ENCODE results near the gene OR10D3.

GRCh38 chr11:124174001-124174583 lies 9.1 kb upstream of the OR10D3 start:
- TF ChIP-seq ZNF225 (CRISPR knock-in tag; IDR thresholded peaks at IDR 0.05) (no peak), ZBTB20 (CRISPR knock-in tag; IDR thresholded peaks at IDR 0.05; ENCODE audit: borderline replicate concordance, low read depth) (no peak), MED8 (CRISPR knock-in tag; IDR thresholded peaks at IDR 0.05; ENCODE audit: insufficient replicate concordance) (no peak), IKZF1 (IDR thresholded peaks at IDR 0.05) (no peak), SUZ12 (IDR thresholded peaks at IDR 0.05; ENCODE audit: low read depth, low read length) (no peak), MAX (IDR thresholded peaks at IDR 0.05) (no peak), CTCF (CRISPR knock-in tag; IDR thresholded peaks at IDR 0.05) (no peak), ZNF552 (CRISPR knock-in tag; IDR thresholded peaks at IDR 0.05; ENCODE audit: borderline replicate concordance) (no peak), ZBTB38 (CRISPR knock-in tag; IDR thresholded peaks at IDR 0.05) (no peak)

All from HepG2 (cell line).